GM23338 (cell line): ENCODE results near the gene DGLUCY.

Source experiments
- CREB1 ChIP-seq: fragments of 250-450 bp; sonication (Bioruptor Pico); IDR thresholded peaks from 2 replicates; pipeline ENCODE4 v1.5.0; 2020; ENCODE audit warnings: low read depth, mild to moderate bottlenecking, moderate library complexity
- CTCF ChIP-seq, 2 experiments: fragments of 200-600 bp in 1 of 2; sonication (generic) in 1 of 2; conservative IDR thresholded peaks; 2 replicates each; pipeline versions ENCODE4 v1.5.1 to v1.6.1; 2016 to 2017; ENCODE audit warnings: antibody characterized with exemption in 2 of 2, low read depth in 2 of 2, mild to moderate bottlenecking in 2 of 2, moderate library complexity in 1 of 2
- EZH2 ChIP-seq: fragments of 200-600 bp; sonication (generic); IDR thresholded peaks from one replicate; pipeline ENCODE4 v1.8.0; 2017; ENCODE audit warnings: antibody characterized with exemption, mild to moderate bottlenecking, low read depth; ENCODE audit not compliant: unreplicated experiment
- EZH2phosphoT487 ChIP-seq: fragments of 200-600 bp; sonication (generic); IDR thresholded peaks from one replicate; pipeline ENCODE4 v1.8.1; 2018; ENCODE audit warnings: antibody characterized with exemption; ENCODE audit not compliant: unreplicated experiment
- POLR2AphosphoS5 ChIP-seq: IDR thresholded peaks from 2 replicates; pipeline ENCODE4 v1.6.1; 2016; ENCODE audit warnings: antibody characterized with exemption, low read depth
- REST ChIP-seq: IDR thresholded peaks from one replicate; pipeline ENCODE4 v1.6.1; 2018; ENCODE audit warnings: antibody characterized with exemption; ENCODE audit not compliant: unreplicated experiment

GRCh38 chr14:91139776-91140175, 25.9 kb downstream of the DGLUCY start:
- TF ChIP-seq EZH2 (no peak), CTCF (conservative IDR thresholded peaks at IDR 0.05; ENCODE audit: low read depth in 2 of 2) (no peak), REST (no peak), CREB1 (CRISPR knock-in tag) (no peak), EZH2phosphoT487 (no peak), POLR2AphosphoS5 (no peak)
